HG03066 (cell line): ENCODE data around the gene AHNAK2.

Experiments used
- ATAC-seq: cut with Tn5 transposase; IDR thresholded peaks from one replicate; pipeline ENCODE4 v1.9.1; 2021; ENCODE audit warnings: low read depth; ENCODE audit not compliant: unreplicated experiment

AHNAK2 gene

GRCh38 chr14:104889375-104889757 lies 88.8 kb downstream of the AHNAK2 start:
- no peak for ATAC-seq

GRCh38 chr14:104888489-104889374 lies 89.4 kb downstream of the AHNAK2 start:
- ATAC-seq = no peak

GRCh38 chr14:104887623-104888488 lies 90.3 kb downstream of the AHNAK2 start:
- no peak for ATAC-seq
